ENCODE measurements around the gene MAGT1.
"Not testable (repeated sequence)": the region's sequence is repeated elsewhere in the genome, so short reads cannot be mapped to it uniquely, and the experiment has no call there.

Gene MAGT1

DNA sequence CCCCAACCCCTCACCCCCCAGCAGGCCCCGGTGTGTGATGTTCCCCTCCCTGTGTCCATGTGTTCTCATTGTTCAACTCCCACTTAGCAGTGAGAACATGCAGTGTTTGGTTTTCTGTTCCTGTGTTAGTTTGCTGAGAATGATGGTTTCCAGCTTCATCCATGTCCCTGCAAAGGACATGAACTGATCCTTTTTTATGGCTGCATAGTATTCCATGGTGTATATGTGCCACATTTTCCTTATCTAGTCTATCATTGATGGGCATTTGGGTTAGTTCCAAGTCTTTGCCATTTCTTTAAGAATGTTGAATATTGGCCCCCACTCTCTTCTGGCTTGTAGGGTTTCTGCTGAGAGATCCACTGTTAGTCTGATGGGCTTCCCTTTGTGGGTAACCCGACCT, 73.2 kb downstream of the MAGT1 start:
- DNase-seq, result not testable (repeated sequence)

DNA sequence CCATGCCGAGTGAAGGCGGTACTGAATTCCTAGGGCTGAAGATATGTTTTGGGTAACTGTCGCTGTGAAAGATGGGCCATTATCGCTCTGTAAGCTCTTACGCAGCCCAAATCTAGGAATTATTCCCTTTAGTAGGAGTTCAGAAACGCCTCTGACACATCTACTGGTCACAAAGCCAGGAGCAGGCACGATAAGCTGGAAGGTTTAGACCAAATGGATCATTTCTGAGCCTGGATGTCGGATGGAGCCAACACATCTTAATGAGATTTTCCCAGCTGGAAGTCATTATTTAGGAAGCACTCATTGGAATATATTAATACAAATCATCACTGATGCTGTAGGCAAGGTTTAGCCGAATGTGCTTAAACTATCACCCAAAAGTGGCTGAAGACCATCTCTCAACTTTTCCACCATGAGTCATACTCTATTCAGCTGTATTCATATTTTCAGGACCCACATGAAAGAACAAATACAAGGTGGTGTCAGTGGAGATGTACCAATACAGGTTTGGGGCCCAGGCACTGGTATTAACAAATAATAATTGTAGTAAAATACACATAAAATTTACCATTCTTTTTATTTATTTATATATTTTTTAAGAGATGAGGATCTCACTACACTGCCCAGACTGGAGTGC, 75.0 kb downstream of the MAGT1 start:
- DNase-seq, result no peak

DNA sequence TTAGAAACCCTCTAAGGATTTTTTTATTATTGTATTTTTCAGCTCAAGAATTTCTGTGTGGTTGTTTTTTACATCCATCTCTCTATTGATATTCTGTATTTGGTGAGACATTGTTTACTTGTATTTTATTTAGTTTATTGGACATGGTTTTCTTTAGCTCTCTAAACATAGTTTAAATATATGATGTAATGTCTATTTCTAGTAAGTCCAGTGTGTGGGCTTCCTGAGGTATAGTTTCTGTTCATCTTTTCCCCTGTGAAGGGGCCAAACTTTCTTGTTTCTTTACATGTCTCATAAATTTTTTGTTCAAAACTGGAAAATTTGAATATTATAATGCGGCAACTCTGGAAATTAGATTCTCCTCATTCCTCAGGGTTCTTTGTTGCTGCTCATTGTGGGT, 81.0 kb downstream of the MAGT1 start:
- no peak for DNase-seq

DNA sequence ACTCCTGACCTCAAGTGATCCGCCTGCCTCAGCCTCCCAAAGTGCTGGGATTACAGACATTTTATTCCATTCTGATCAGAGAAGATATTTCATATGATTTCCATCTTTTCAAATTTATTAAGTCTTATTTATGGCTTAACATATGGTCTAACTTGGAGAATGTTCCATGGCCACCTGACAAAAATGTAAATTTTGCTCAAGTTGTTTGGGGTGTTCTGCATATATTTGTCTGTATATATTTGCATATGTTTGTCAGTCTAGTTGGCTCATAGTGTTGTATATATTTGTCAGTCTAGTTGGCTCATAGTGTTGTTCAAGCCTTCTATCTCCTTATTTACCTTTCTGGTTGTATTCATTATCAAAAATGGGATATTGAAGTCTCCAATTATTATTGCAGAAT, 93.0 kb downstream of the MAGT1 start:
- DNase-seq, result no peak

DNA sequence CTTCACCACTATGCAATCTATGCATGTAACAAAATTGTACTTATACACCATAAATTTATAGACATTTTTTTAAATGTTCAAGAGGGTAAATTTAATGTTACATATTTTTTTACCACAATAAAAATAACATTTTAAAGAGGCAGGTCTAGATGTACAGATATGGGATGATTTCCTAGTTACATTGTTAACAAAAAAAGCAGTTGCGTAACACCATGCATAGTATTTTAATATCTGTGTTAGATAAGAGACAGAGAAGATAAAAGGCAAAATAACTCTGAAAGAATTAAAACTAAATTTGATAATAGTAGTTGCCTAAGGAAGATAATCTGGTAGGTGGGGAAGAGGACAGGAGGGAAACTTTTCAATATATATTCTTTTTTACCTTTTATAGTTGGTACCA, 100.1 kb downstream of the MAGT1 start:
- DNase-seq, result no peak

DNA sequence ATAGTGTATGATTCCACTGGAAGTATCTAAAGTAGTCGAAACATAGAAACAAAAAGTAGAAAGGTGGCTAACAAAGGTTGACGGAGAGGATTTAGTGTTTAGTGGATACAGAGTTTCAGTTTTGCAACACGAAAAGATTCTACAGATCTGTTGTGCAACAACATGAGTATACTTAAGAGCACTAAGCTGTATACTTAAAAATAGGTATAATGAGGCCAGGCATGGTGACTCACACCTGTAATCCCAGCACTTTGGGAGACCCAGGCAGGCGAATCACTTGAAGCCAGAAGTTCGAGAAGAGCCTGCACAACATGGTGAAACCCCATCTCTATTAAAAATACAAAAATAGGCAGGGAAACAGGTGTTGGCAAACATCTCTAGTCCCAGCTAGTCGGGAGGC, 101.3 kb downstream of the MAGT1 start:
- DNase-seq, result no peak

DNA sequence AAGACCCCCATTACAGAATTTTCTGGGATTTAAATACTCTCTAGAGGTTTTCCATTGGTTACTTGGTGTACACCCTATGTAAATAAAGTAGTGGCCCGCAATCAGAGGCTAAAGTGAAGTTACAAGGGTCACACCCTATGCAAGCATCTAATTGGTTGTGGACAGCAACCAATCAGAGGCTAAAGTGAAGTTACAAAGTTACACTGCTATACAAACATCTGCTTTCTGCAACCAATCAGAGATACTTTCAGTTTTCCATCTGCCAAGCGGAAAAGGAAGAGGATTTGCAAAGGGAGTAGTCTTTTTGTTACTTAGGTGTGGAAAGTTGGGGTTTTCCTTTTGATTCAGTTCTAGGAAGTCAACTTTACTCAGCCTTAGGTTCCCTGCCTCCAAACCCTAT, 107.2 kb downstream of the MAGT1 start:
- peak; percentile 74 for DNase-seq

DNA sequence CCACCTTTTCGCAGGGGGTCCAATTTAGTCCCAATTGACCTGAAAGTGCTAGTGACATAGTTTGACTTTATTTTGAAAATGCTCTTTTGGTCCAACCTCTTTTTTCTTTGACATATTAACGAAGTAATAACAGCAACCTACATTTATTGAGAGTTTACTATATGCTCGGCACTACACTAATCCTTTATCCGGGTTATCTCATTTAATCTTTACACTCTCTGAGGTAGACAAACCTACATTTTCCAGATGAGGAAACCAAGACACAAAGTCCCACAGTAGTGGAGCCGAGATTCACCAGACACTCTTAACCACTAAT, 108.9 kb downstream of the MAGT1 start:
- no peak for DNase-seq

DNA sequence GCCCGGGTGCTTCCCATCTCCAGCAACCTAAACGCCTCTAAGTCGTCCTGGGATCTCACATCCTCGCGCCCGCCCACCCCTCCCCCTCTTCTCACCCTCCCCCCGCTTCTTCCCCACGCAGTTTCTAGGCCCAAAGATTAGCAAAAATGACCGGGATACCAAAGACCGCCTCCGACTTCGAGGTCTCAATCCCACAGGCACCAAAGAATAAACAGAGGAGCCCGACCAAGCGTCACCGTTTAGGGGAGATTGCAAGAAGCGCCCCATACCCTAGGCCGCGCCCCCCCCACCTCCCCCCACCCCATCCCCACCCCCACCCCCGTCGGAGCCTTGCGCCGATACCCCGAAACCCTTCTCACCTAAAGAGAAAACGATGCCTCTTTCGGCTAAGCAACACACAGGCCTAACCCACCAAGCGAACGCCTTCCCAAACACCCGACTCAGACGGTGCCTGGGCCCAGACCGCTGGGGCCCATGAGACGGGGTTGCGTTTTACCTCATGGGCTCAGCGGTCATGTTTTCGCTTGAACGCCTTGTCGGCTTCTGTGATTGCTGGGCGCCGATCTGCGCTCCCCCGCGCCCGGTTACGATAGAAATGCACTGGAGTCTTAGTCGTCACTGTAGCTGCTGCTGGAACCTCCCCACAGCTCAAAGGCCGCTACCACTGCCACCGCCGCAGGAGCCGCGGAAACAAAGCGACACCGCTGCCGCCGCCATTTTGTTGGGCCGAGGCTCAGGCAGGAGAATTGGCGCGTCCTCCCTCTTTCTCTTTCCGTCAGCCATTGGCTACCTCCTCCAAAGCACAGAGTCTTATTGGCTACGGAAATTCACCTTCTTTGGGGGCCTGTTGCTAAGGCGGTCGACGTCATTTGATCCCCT, 109.5 kb downstream of the MAGT1 start, which contains the start of gene ATRX:
TSS of gene ATRX (minus strand) at position 731 of the 879 bp plus-strand sequence. CDS start at position 516, 215 bp downstream.
- DNase-seq, result peak; percentile 82

DNA sequence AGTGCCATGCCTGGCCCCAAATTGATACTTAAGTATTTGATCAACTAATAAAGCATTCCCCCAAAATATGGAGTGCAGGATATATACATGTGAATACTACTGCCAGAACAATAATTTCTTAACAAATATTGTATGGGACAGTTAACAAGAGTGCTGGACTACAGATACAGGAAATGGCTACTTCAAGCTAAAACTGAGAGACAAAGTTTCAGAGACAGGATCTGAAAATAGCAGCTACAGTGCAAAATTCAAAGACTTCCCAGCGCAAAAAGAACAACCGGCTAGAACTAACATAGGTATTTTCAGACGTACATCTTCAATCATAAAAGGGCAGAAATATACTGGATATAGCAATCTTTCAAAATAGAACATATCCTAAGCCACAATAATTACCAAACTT, 115.5 kb downstream of the MAGT1 start:
- no peak for DNase-seq

DNA sequence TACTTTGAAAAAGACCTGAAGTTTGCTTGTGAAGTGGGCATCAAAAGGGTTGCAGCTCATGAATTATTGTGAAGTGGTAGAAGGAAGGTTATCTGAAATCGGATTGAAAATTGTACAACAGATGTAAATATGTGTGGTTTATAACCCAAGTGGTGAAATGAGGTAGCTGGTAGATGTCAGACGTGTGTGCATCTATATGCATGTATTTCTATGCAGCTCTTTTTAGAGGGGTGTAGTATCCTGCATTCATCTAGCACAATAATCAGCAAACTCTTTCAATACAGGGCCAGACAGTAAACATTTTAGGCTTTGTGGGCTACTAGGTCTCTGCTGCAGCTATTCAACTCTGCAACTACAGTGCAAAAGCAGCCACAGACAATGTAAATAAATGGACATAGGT, 118.6 kb downstream of the MAGT1 start:
- no peak for DNase-seq

Measured in CD4-positive, alpha-beta T cell treated with Interleukin-4 for 4 hours (primary cell).